HepG2 (cell line): ENCODE measurements around the gene KIAA1755. TPM values are rescaled to one million over a fixed set of nuclear protein-coding genes. Genes with fewer than 3 reads are reported as not detected.

Source experiments
- ATAC-seq: fragments of 200-7000 bp; cut with Tn5 transposase; 3 replicates; pipeline ENCODE4 v1.9.1; 2020; ENCODE audit warnings: mild to moderate bottlenecking, moderate library complexity
- BruUV-seq: library from RNA; stranded (reverse); fragments of 400-500 nt; replicated peaks from 2 replicates; lab custom pipeline; 2021; lab: Mats Ljungman, UMichigan
- CTCF ChIA-PET: fragments of 300-600 bp; formaldehyde crosslinking; extraction: SDS; loops from one replicate; lab custom pipeline; 2021; ENCODE audit warnings: low total read pairs, inconsistent platforms, low intra/inter-chr PET ratio; lab: Yijun Ruan, JAX
- POLR2A ChIA-PET: fragments of 350-600 bp; sonication (Branson Sonifier 250); formaldehyde crosslinking; loops from one replicate; lab custom pipeline; 2020; ENCODE audit warnings: antibody characterized with exemption, inconsistent platforms; lab: Yijun Ruan, JAX
- DNase-seq: peaks from one replicate; pipeline ENCODE4 v3.0.0-alpha.2; 2015; ENCODE audit warnings: low spot score
- FAIRE-seq: peaks from 3 replicates; lab custom pipeline; 2011; peaks lifted over from hg19 to GRCh38; lab: Jason Lieb, UNC
- H2AFZ ChIP-seq: one replicate; pipeline ENCODE4 v1.6.1; 2011; ENCODE audit warnings: low read length, inconsistent platforms
- H3K27ac ChIP-seq: fragments of 300-600 bp; 3 replicates; pipeline ENCODE4 v1.8.0; 2011; ENCODE audit warnings: mixed run types, mild to moderate bottlenecking, mixed read lengths, low read length, inconsistent platforms; ENCODE audit not compliant: insufficient read depth; ENCODE audit errors: extremely low read length
- H3K27me3 ChIP-seq, 2 experiments: fragments of 200-600 bp in 1 of 2; 2 replicates in 1 of 2; 3 replicates in 1 of 2; pipeline versions ENCODE4 v1.6.0 to v1.8.0; 2011; ENCODE audit warnings: low read length in 2 of 2, mild to moderate bottlenecking in 2 of 2, moderate library complexity in 2 of 2, inconsistent platforms in 1 of 2; ENCODE audit not compliant: insufficient read depth in 2 of 2, control insufficient read depth in 1 of 2
- H3K36me3 ChIP-seq, 2 experiments: fragments of 200-600 bp in 1 of 2; replicated peaks in 1 of 2; 2 replicates in 1 of 2; 3 replicates in 1 of 2; pipeline versions ENCODE4 v1.5.1 to v1.8.0; 2011; ENCODE audit warnings: low read length in 2 of 2, inconsistent platforms in 1 of 2; ENCODE audit not compliant: insufficient read depth in 2 of 2, control insufficient read depth in 1 of 2
- H3K4me1 ChIP-seq: 2 replicates; pipeline ENCODE4 v1.5.1; 2012; ENCODE audit warnings: low read length, inconsistent platforms; ENCODE audit not compliant: insufficient read depth
- H3K4me2 ChIP-seq: 2 replicates; pipeline ENCODE4 v1.6.0; 2011; ENCODE audit warnings: low read depth, low read length, inconsistent platforms
- H3K4me3 ChIP-seq, 3 experiments: fragments of 200-600 bp in 1 of 3; sonication (generic), shearing (Covaris generic) in 1 of 3; replicated peaks in 1 of 3; 2 replicates each; pipeline ENCODE4 v1.5.1; 2011 to 2016; ENCODE audit warnings: low read length in 3 of 3, inconsistent platforms in 2 of 3, low read depth in 2 of 3, mild to moderate bottlenecking in 2 of 3, control low read depth in 1 of 3, mixed read lengths in 1 of 3; ENCODE audit not compliant: insufficient read depth in 1 of 3
- H3K79me2 ChIP-seq: one replicate; pipeline ENCODE4 v1.6.1; 2011; ENCODE audit warnings: low read length, inconsistent platforms; ENCODE audit not compliant: insufficient read depth
- H3K9ac ChIP-seq: 2 replicates; pipeline ENCODE4 v1.6.0; 2011; ENCODE audit warnings: mild to moderate bottlenecking, low read depth, low read length, inconsistent platforms; ENCODE audit not compliant: insufficient read depth
- H3K9me3 ChIP-seq: 2 replicates; pipeline ENCODE4 v1.5.1; 2012; ENCODE audit warnings: mild to moderate bottlenecking, low read length
- H4K20me1 ChIP-seq: 2 replicates; pipeline ENCODE4 v1.6.0; 2011; ENCODE audit warnings: inconsistent platforms, mild to moderate bottlenecking, low read length, moderate library complexity; ENCODE audit not compliant: insufficient read depth
- ADNP ChIP-seq: sonication (generic); formaldehyde crosslinking; IDR thresholded peaks from 2 replicates; pipeline ENCODE4 v1.4.0; 2020; ENCODE audit warnings: missing genetic modification reagents
- MTA1 ChIP-seq: sonication (generic); formaldehyde crosslinking; IDR thresholded peaks from 2 replicates; pipeline ENCODE4 v1.4.0; 2020; ENCODE audit warnings: missing genetic modification reagents, mild to moderate bottlenecking, borderline replicate concordance
- MTF2 ChIP-seq: sonication (generic); formaldehyde crosslinking; IDR thresholded peaks from 2 replicates; pipeline ENCODE4 v1.5.0; 2020; ENCODE audit warnings: missing genetic modification reagents, borderline replicate concordance
- POLR2AphosphoS2 ChIP-seq: IDR thresholded peaks from 2 replicates; pipeline ENCODE4 v1.6.1; 2011; ENCODE audit warnings: low read depth, low read length, improper control_type of control experiment
- SIN3A ChIP-seq: IDR thresholded peaks from 2 replicates; pipeline ENCODE4 v1.6.1; 2011; ENCODE audit warnings: low read depth, mild to moderate bottlenecking, control low read depth, low read length, borderline replicate concordance
- STAG1 ChIP-seq: sonication (generic); formaldehyde crosslinking; IDR thresholded peaks from 2 replicates; pipeline ENCODE4 v1.4.0; 2020; ENCODE audit warnings: missing genetic modification reagents
- ZBTB34 ChIP-seq: sonication (generic); formaldehyde crosslinking; IDR thresholded peaks from 2 replicates; pipeline ENCODE4 v1.8.0; 2022; ENCODE audit warnings: mild to moderate bottlenecking, missing genetic modification reagents
- ZKSCAN1 ChIP-seq: fragments of 150-350 bp; IDR thresholded peaks from 2 replicates; pipeline ENCODE4 v1.6.1; 2014; ENCODE audit warnings: low read length
- ZNF251 ChIP-seq: sonication (generic); formaldehyde crosslinking; IDR thresholded peaks from 2 replicates; pipeline ENCODE4 v1.9.0; 2021; ENCODE audit warnings: mild to moderate bottlenecking, missing genetic modification reagents
- ZNF280B ChIP-seq: sonication (generic); formaldehyde crosslinking; IDR thresholded peaks from 2 replicates; pipeline ENCODE4 v1.5.0; 2020; ENCODE audit warnings: missing genetic modification reagents, mild to moderate bottlenecking, borderline replicate concordance
- ZNF772 ChIP-seq: sonication (generic); formaldehyde crosslinking; IDR thresholded peaks from 2 replicates; pipeline ENCODE4 v1.5.0; 2020; ENCODE audit warnings: mild to moderate bottlenecking, missing genetic modification reagents
- WGBS: methylation state at CpG from one replicate; pipeline ENCODE4 v1.1.6; 2017; ENCODE audit warnings: low lambda C conversion rate; 5-methylcytosine and 5-hydroxymethylcytosine counted together
- in situ Hi-C: cut with HindIII; loops from 2 replicates; pipeline ENCODE4 v1.10.0; 2017; ENCODE audit warnings: low pct_unique_long_range_greater_than_20kb; ENCODE audit not compliant: extremely low pct_ligation_motif_present
- intact Hi-C: fragments of 100-400 bp; cut with micrococcal nuclease; formaldehyde crosslinking; loops from one replicate; pipeline ENCODE4 v1.10.0; 2022; ENCODE audit not compliant: unreplicated experiment
- polyA plus RNA-seq, 8 experiments: library from polyadenylated mRNA; depleted of rRNA in 3 of 8; stranded (reverse) in 7 of 8; unstranded in 1 of 8; fragments of >200 nt; fragmentation: Illumina TruSeq in 4 of 8; extraction: Trizol in 4 of 8; gene quantifications; 2 replicates each; pipeline versions ENCODE4 v1.2.1 to v1.2.3, GENCODE V29; 2011 to 2016; ENCODE audit warnings: low read depth in 4 of 8, missing spikeins in 1 of 8, mixed read lengths in 1 of 8; ENCODE audit not compliant: insufficient read depth in 1 of 8
- total RNA-seq, 5 experiments: library from RNA; depleted of rRNA; stranded (reverse); fragments of >200 nt; fragmentation: Illumina TruSeq; extraction: Trizol; gene quantifications; 2 replicates each; pipeline ENCODE4 v1.2.3, GENCODE V29; 2016; ENCODE audit warnings: low read depth in 1 of 5
- TF ChIP-seq, protein P1 (sequence below): sonication (generic); formaldehyde crosslinking; IDR thresholded peaks from 2 replicates; pipeline ENCODE4 v1.8.1; 2023; ENCODE audit warnings: mild to moderate bottlenecking, missing genetic modification reagents
- TF ChIP-seq, protein P2 (sequence below): sonication (generic); formaldehyde crosslinking; IDR thresholded peaks from 2 replicates; pipeline ENCODE4 v1.4.0; 2020; ENCODE audit warnings: missing genetic modification reagents

Gene KIAA1755
- total and polyA plus RNA-seq, 2 of the 13 experiments (the other 11 are each of a cell fraction or from before 2014, with no cell fraction given): 0.04 TPM; not detected in 1

- FAIRE-seq (no peak), ATAC-seq (no peak), DNase-seq (no peak)
- in situ Hi-C loops: no loop called here
- peak overlapping the region; percentile 85 for H3K4me2 ChIP-seq
- H3K4me1 ChIP-seq: peaks cover 76% of the 10 kb centered on the region
- no peak overlapping the region for H3K27ac ChIP-seq
- no peaks in the 10 kb centered on the region; a peak in 3 of 5 replicates for H3K36me3 ChIP-seq
- no peaks in the 10 kb centered on the region for H3K79me2 ChIP-seq
- BruUV-seq: no TSS peak
- ChIA-PET POLR2A (interaction anchor here (0.6 to 5.0 kb wide), 7 partner anchors 20 to 91 kb away, joined by 3 to 37 read pairs (median 6); no protein-coding TSS in a partner anchor), CTCF (interaction anchor here (1.1 to 4.4 kb wide), 4 partner anchors 38 to 106 kb away, joined by 3 to 54 read pairs (median 24); no protein-coding TSS in a partner anchor)
- H3K9me3 ChIP-seq: no peaks in the 10 kb centered on the region
- no peaks in the 10 kb centered on the region for H4K20me1 ChIP-seq
- H3K27me3 ChIP-seq: no peaks in the 10 kb centered on the region
- H3K4me3 ChIP-seq: peak overlapping the region in 1 of 3 experiments; percentile 82; a peak in 1 of 6 replicates
- no peak overlapping the region for H3K9ac ChIP-seq
- intact Hi-C loops: no loop called here
- H2AFZ ChIP-seq: no peak overlapping the region
- 63% methylated on average over 5 of the region's 5 CpGs for WGBS
- TF ChIP-seq ZBTB34 (CRISPR knock-in tag) (no peak), ADNP (CRISPR knock-in tag) (no peak), ZNF280B (CRISPR knock-in tag) (no peak), SIN3A (no peak), MTA1 (CRISPR knock-in tag) (0 out of 2 replicates have a peak, but pooled peaks have one; percentile 26), ZKSCAN1 (no peak), MTF2 (CRISPR knock-in tag) (no peak), ZNF772 (CRISPR knock-in tag) (no peak), POLR2AphosphoS2 (no peak), STAG1 (CRISPR knock-in tag) (no peak), ZNF251 (CRISPR knock-in tag) (0 out of 2 replicates have a peak, but pooled peaks have one; percentile 52)
- TF ChIP-seq, protein P1, sequence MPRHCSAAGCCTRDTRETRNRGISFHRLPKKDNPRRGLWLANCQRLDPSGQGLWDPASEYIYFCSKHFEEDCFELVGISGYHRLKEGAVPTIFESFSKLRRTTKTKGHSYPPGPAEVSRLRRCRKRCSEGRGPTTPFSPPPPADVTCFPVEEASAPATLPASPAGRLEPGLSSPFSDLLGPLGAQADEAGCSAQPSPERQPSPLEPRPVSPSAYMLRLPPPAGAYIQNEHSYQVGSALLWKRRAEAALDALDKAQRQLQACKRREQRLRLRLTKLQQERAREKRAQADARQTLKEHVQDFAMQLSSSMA (CRISPR knock-in tag): no peak
- TF ChIP-seq, protein P2, sequence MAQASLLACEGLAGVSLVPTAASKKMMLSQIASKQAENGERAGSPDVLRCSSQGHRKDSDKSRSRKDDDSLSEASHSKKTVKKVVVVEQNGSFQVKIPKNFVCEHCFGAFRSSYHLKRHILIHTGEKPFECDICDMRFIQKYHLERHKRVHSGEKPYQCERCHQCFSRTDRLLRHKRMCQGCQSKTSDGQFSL: no peak
Observed at GRCh38 chr20:38164069-38164468, 96.5 kb downstream of the KIAA1755 start.
